ENCODE results near the gene PDE6G.
A peak's percentile ranks its signal among the peaks of the same experiment; 100 is the strongest.

Gene PDE6G

DNA sequence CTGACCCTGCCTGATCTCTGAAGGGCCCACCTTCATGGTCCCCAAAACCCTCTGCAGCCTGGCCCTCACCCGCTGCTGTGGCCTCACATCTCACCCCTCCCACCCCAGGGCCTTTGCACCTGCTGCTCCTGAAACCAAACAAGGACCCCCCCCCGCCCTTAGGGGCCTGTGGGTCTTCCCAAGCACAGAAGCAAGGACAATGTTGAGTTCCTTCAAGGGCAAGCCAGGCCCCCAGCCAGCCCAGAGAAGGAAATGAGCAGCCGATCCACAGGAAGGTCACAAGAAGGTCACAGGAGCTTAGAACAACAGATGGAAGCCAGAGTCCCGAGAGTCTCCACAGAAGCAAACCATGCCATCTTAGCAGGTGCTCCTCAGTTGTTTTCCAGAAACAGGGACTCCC, 493 bp upstream of the PDE6G start:
- no peak for DNase-seq

DNA sequence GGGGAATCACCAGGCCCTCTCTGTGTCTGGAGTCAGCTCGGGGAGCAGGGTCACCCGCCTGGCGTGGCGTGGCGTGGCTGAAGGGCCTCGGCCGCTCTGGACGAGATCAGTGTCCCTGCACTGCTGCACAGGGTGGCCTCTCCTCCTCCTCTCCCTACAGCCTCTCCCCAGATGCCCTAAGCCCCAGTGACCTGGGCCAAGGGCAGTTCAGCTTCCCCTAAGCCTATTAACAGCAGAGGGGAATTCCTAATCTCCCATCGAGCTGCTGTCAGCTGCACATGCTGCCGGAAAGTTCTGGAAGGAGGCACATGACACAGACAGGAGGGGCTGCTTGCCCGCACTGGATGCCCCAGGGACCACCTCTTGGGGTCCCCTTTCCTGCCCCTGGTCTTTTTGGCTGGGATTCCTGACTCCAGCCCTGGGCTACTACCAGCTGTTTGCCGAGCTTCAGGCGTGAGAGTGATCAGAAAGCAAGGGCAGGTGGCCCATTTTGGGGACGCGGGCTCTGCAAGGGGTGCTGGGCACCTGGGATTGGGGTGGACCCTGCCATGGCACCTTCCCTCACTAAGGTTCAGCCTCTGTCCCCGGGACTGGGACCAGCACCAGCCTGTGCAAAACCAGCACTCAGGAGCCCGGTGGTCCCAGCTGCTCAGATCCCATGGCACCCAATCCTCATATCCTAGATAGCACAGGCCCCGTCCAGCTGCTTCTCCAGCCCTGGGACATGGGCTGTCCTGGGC, 794 bp downstream of the PDE6G start:
- DNase-seq, result no peak

DNA sequence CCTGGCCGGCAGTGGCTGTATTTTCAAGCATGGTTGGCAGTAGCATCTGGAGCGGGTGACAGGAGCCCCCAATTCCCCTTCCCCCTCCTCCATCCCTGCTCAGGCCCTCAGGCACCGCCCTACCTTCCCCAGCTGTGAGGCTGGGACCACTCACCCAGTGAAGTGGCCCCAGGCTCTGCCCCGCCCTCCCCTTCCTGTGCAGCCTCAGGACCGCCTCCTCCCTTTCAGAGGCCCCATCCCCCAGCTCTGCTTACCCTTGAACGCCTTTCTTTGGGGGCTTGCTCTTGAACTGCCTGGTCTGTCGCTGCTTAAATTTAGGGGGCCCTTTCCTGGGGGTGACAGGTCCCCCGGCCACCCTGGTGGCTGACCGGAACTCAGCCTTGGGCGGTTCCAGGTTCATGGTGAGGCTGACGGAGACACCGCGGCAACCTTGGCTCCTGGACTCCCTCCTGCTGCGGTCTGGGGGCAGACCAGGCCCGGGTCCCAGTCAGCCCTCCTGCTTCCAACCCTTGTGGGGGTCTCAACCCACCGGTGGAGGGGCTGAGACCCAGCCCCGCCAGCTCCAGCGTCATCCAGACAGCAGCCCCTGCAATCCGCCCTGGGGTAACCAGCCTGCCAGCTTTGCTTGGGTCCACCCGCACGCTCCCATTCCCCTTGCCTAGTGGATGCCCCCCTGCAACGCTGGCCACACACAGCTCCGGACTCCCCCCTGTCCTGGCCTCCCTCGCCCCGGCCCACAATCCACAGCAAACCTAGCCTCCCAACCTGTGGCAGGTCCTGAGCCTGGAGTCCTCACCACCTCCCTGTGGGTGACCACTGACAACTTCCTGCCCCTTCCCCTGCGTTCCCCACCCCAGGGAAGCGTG, 3.2 kb downstream of the PDE6G start:
- no peak for DNase-seq

GRCh38 chr17:81651692-81652091, 4.7 kb downstream of the PDE6G start:
- no peak for DNase-seq

- DNase-seq, result no peak
Observed at GRCh38 chr17:81650951-81651350, 5.4 kb downstream of the PDE6G start.

DNA sequence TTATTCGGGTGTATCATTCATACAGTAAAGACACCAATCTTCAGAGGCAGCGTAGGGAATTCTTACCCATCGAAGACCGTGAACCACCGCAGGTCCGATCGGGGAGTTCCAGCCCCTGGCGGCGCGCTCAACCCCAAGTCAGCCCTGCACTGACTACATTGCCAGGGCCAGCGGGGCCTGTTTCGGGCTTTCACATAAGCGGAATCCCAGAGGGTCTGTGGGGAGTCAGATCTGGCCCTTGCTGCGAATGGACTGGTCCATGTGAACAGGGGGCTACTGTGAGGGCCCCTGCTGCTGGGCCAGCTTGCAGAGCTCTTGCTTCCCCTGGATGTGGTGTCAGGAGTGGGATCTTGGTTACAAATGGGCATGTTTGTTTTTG, 7.6 kb downstream of the PDE6G start:
- DNase-seq, result no peak

DNA sequence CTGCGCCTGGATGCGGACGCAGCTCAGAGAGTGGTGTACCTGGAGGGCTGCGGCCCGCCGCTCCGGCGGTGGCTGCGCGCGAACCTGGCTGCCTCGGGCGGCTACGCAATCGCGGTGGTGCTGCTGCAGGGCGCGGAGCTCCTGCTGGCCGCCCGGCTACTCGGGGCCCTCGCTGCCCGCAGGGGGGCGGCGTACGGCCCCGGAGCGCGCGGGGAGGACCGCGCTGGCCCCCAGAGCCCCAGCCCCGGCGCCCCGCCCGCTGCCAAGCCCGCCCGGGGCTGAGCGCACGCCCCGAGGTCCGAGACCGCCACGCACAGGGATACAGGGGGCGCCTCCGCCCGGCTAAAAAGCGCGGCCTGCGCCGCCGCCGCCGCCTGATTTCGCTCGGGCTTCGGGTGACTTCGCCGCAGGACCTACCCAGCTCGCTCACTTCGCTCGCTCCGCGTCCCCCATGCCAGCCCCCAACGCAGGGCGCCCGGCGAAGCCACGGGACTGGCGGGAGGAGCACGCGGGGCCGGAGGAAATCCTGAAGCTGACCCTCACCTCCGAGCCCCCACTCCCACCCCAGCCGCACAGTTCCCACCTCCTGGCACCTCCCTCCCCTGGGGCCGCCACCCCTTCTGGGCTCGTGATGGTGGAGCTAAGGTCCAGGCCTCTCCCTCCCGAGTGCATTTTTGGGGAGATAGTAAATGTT, 8.2 kb downstream of the PDE6G start:
- DNase-seq, result no peak

DNA sequence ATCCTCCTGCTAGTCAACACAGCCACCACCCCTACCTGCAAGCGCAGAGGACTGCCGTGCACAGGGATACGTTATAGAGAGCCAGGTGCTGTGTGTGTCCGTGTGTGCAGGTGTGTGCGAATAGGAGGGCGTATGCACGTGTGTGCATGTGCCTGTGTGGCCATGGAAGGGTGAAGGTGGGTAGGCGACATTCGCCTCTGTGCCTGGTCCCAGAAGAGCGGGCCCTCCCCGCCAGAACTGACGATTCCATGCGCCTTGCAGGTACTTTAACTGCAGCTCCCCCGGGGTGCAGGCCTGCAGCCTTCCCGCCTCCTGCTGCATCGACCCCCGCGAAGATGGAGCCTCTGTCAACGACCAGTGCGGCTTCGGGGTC, 8.7 kb downstream of the PDE6G start:
- DNase-seq, result no peak

GRCh38 chr17:81646869-81647600, 9.3 kb downstream of the PDE6G start:
- DNase-seq, result no peak

DNA sequence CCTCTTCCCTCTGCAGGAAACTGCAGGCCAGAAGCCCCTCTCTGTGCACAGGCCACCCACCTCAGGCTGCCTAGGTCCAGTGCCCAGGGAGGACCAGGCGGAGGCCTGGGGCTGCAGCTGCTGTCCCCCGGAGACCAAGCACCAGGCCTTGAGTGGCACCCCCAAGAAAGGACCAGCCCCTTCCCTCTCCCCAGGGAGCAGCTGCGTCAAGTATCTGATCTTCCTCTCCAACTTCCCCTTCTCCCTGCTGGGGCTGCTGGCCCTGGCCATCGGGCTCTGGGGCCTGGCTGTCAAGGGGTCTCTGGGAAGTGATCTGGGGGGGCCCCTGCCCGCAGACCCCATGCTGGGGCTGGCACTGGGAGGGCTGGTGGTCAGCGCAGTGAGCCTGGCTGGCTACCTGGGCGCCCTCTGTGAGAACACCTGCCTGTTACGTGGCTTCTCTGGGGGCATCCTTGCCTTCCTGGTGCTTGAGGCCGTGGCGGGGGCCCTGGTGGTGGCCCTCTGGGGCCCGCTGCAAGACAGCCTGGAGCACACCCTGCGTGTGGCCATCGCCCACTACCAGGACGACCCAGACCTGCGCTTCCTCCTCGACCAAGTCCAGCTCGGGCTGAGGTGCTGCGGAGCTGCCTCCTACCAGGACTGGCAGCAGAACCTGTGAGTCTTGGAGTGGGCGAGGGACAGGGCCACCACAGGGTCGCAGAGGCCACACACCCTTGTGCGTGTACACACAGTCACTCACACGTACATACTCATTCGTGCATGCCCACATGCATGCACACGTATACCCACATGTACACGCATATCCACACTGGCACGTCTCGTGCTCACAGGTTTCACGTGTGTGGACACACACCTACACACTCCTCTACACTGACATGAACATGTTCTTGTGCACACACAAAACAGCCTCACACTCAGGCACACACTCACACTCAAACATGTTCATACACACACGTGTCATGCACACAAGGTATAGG, 11.1 kb downstream of the PDE6G start:
- DNase-seq, result no peak

- DNase-seq, result no peak
Observed at GRCh38 chr17:81644496-81644895, 11.8 kb downstream of the PDE6G start.

DNA sequence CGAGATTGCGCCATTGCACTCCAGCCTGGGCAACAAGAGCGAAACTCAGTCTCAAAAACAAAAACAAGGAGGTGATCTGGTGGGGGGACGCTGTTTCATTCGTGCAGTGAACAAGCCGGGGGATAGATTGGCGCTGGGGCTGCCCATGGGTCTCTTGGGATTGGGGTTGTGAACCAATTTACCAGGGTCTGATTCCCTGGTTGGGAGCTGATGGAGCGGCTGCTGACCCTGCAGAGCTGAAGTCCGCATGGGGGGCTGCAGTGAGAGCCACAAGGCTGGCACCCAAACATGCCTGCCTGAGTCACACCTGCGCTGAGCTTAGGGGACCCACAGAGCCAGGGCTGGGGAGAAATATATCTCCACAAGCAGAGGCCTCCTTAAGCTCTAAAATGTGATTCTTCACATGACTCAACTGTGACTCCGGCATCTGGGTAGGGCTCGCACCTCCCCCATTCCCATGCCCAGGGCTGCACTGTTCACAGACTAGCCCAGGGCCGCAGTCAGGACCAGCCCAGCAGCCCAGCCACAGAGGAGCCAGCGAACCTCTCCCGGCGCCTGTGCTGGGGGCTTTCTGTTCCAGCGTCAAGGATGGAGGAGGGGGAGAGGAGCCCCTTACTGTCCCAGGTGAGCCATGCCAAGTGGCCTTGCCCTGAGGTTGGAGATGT, 14.4 kb downstream of the PDE6G start:
- DNase-seq, result no peak

GRCh38 chr17:81640011-81640410, 16.3 kb downstream of the PDE6G start:
- DNase-seq, result no peak

DNA sequence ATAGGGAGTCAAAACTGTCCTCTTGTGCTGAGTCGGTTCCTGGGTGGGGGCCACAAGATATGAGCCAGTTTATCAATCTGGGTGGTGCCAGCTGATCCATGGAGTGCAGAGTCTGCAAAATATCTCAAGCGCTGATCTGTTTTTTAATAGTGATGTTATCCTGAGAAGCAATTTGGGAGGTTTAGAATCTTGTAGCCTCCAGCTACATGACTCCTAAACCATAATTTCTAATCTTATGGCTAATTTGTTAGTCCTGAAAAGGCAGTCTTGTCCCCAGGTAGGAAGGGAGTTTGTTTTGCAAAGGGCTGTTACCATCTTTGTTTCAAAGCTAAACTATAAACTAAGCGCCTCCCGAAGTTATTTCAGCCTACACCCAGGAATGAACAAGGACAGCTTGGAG, 17.7 kb downstream of the PDE6G start:
- no peak for DNase-seq

- DNase-seq, result peak; percentile 87
Observed at GRCh38 chr17:81636505-81637288, 19.6 kb downstream of the PDE6G start, which contains the start of the genes NPLOC4 and TSPAN10. NPLOC4 (minus strand) TSS chr17:81637112; CDS start chr17:81636930, 182 bp downstream. TSPAN10 (plus strand) TSS chr17:81637196; CDS start chr17:81642413, 5,217 bp downstream.

DNA sequence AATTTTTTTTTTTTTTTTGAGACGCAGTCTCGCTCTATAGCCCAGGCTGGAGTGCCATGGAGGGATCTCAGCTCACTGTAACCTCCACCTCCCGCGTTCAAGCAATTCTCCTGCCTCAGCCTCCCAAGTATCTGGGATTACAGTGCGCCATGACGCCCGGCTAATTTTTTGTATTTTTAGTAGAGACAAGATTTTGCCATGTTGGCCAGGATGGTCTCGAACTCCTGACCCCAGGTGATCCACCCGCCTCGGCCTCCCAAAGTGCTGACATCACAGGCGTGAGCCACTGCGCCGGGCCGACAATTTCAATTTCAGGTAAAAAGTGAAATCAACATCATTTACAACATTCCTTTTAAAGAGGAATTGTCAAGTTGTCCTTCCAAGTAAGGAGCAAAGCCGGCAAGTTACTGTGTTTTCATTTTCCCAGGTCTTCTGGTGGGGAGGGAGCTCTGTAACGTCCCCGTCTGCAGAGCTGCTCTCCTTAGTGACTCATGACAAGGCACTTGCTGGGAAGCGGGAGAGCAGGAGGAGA, 20.3 kb downstream of the PDE6G start:
- no peak for DNase-seq

GRCh38 chr17:81635431-81635830, 20.9 kb downstream of the PDE6G start:
- DNase-seq, result no peak

DNA sequence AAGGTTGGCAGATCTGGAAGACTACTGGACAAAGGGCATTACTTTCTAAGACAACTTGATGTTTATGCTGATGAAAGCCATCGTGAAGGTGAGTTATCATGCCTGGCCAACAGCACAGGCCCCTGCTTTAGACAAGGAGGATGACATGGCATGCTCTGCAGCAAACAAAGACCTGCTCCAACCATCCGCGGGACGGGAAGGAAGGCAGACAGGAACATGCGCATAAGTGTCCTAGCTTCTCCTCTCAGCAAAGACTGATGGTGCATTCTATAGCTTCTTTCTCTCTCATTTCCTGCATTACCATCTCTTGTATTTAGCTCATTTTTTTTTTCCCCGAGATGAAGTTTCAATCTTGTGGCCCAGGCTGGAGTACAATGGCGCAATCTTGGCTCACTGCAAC, 24.9 kb downstream of the PDE6G start:
- no peak for DNase-seq

- DNase-seq, result no peak
Observed at GRCh38 chr17:81630274-81630673, 26.1 kb downstream of the PDE6G start.
